Upper lobe of left lung (tissue), 6 donors: ENCODE data around the gene TSR2. TPM values are rescaled to one million over a fixed set of nuclear protein-coding genes. Genes with fewer than 3 reads are reported as not detected.
"Not testable (repeated sequence)": the region's sequence is repeated elsewhere in the genome, so short reads cannot be mapped to it uniquely, and the experiment has no call there.

Experiments
- ATAC-seq, 2 donors: fragments of 200-7000 bp; cut with Tn5 transposase; one replicate each; pipeline ENCODE4 v1.9.1; 2022; ENCODE audit warnings: mild to moderate bottlenecking in 2 of 2, moderate library complexity in 2 of 2; ENCODE audit not compliant: low FRiP score in 2 of 2
- DNase-seq, 2 donors: peaks; one replicate each; pipeline ENCODE4 v3.0.0-alpha.2; 2019 to 2020
- H3K27ac ChIP-seq, 4 donors: fragments of 200-600 bp; sonication (generic); one replicate each; pipeline ENCODE4 v1.5.1; 2016 to 2019
- H3K27me3 ChIP-seq, 4 donors: fragments of 200-600 bp; sonication (generic); one replicate each; pipeline ENCODE4 v1.5.1; 2017 to 2019
- H3K36me3 ChIP-seq, 4 donors: fragments of 200-600 bp; sonication (generic); one replicate each; pipeline ENCODE4 v1.5.1; 2016 to 2019
- H3K4me1 ChIP-seq, 4 donors: fragments of 200-600 bp; sonication (generic); one replicate each; pipeline ENCODE4 v1.5.1; 2018 to 2019
- H3K4me3 ChIP-seq, 4 donors: fragments of 200-600 bp; sonication (generic); one replicate each; pipeline ENCODE4 v1.5.1; 2017 to 2019; ENCODE audit warnings: mild to moderate bottlenecking in 2 of 4, moderate library complexity in 1 of 4
- H3K9me3 ChIP-seq, 4 donors: fragments of 200-600 bp; sonication (generic); one replicate each; pipeline ENCODE4 v1.5.1; 2018 to 2019
- EP300 ChIP-seq, 4 donors: sonication (generic); formaldehyde crosslinking; IDR thresholded peaks; one replicate each; pipeline ENCODE4 v1.5.1; 2017; ENCODE audit warnings: antibody characterized with exemption in 4 of 4, control low read depth in 2 of 4
- POLR2A ChIP-seq, 4 donors: fragments of 450-650 bp; IDR thresholded peaks; one replicate each; pipeline ENCODE4 v1.5.1; 2016 to 2017; ENCODE audit warnings: antibody characterized with exemption in 4 of 4, mild to moderate bottlenecking in 2 of 4
- POLR2AphosphoS5 ChIP-seq, 2 donors: sonication (generic); formaldehyde crosslinking; IDR thresholded peaks; one replicate each; pipeline ENCODE4 v1.5.1; 2017; ENCODE audit warnings: antibody characterized with exemption in 2 of 2
- WGBS, 2 donors: methylation state at CpG; one replicate each; pipeline ENCODE4 v1.1.5; 2017 to 2018; 5-methylcytosine and 5-hydroxymethylcytosine counted together
- total RNA-seq, 6 donors: library from RNA; depleted of rRNA in 4 of 6; stranded (reverse); fragments of >200 nt in 4 of 6; gene quantifications; one replicate each; pipeline versions ENCODE4 v1.1.0 to v1.2.1, GENCODE V29; 2016 to 2021
- TF ChIP-seq, protein P1 (sequence below), 6 experiments: fragments of 450-650 bp in 4 of 6; fragments of 200-600 bp in 2 of 6; sonication (generic) in 2 of 6; IDR thresholded peaks; one replicate each; pipeline ENCODE4 v1.5.1; 2016 to 2019; ENCODE audit warnings: antibody characterized with exemption in 6 of 6
- donor health status: DM: no; HTN: no; CAD: no; lungs with moderate emphysema.
- donor health status: DM: no; HTN: yes; CAD: no; lungs with severe emphysema.

Gene TSR2
- total RNA-seq, 6 donors from 2014 or later = 11.5 to 43.3 (median 24.3) TPM

DNA sequence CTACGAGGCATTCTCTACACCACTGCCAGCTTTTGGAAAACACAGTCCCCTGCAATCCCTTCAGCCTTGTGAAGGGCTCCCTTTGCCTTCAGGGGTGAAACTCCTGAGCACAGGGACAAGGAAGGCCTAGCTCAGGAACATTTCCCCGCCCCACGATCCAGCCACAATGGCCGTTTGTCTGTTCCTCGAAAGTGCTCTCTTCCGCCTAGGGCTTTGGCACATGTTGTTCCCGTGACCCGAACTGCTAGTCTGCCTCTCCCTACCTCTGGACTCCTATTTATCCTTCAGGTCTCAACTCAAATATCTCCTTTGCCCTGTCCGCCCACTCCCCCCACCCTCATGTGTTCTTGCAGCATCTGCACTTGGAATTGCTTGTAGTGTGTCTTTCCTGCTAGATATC lies 43.7 kb downstream of the TSR2 start:
- no peak for ATAC-seq
- H3K4me3 ChIP-seq = no peak overlapping the region
- no peaks in the 10 kb centered on the region for H3K36me3 ChIP-seq
- no peak for DNase-seq
- H3K9me3 ChIP-seq = no peaks in the 10 kb centered on the region
- no peaks in the 10 kb centered on the region for H3K27me3 ChIP-seq
- H3K4me1 ChIP-seq = peaks cover 0 to 4% (median 0%) of the 10 kb centered on the region in 4 donors
- H3K27ac ChIP-seq = peak overlapping the region in 2 of 4 donors; percentile 10 to 70
- 66 to 84% methylated on average over 9 of the region's 9 CpGs for WGBS, 2 donors
- TF ChIP-seq EP300 (IDR thresholded peaks at IDR 0.05) = no peak
- TF ChIP-seq POLR2A (IDR thresholded peaks at IDR 0.05) = no peak
- TF ChIP-seq, protein P1, sequence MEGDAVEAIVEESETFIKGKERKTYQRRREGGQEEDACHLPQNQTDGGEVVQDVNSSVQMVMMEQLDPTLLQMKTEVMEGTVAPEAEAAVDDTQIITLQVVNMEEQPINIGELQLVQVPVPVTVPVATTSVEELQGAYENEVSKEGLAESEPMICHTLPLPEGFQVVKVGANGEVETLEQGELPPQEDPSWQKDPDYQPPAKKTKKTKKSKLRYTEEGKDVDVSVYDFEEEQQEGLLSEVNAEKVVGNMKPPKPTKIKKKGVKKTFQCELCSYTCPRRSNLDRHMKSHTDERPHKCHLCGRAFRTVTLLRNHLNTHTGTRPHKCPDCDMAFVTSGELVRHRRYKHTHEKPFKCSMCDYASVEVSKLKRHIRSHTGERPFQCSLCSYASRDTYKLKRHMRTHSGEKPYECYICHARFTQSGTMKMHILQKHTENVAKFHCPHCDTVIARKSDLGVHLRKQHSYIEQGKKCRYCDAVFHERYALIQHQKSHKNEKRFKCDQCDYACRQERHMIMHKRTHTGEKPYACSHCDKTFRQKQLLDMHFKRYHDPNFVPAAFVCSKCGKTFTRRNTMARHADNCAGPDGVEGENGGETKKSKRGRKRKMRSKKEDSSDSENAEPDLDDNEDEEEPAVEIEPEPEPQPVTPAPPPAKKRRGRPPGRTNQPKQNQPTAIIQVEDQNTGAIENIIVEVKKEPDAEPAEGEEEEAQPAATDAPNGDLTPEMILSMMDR (IDR thresholded peaks at IDR 0.05) = no peak
- no peak for TF ChIP-seq POLR2AphosphoS5 (IDR thresholded peaks at IDR 0.05)

DNA sequence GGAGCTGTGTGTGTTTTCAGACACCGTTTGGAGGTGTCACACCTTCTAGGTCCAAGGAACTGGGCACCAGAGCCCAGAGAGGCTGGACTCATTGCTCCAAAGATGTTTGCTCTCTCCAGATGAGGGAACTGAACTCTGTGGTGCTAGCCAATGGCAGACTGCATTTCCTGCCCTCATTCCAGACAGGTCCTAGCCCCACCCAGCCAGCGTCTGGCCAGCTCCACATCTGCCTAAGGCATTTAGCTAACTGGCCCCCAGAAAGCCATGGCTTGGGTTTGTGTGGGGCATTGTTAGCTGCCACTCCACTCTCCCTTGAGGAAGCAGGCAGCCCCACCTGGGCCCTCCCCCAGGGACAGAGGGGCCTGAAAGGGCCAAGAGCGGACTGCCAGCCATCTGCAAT lies 44.5 kb downstream of the TSR2 start:
- no peak overlapping the region for H3K4me3 ChIP-seq
- peaks cover 0 to 4% (median 0%) of the 10 kb centered on the region in 4 donors for H3K4me1 ChIP-seq
- H3K27me3 ChIP-seq = no peaks in the 10 kb centered on the region
- no peak for TF ChIP-seq POLR2A (IDR thresholded peaks at IDR 0.05)
- no peak for TF ChIP-seq POLR2AphosphoS5 (IDR thresholded peaks at IDR 0.05)
- peak in 1 of 2 donors; percentile 64 for ATAC-seq
- WGBS, 2 donors = 53 to 100% methylated on average over 1 to 3 of the region's 3 CpGs
- DNase-seq = no peak
- H3K36me3 ChIP-seq = no peaks in the 10 kb centered on the region
- no peaks in the 10 kb centered on the region for H3K9me3 ChIP-seq
- H3K27ac ChIP-seq = peak overlapping the region in 1 of 4 donors; percentile 10

DNA sequence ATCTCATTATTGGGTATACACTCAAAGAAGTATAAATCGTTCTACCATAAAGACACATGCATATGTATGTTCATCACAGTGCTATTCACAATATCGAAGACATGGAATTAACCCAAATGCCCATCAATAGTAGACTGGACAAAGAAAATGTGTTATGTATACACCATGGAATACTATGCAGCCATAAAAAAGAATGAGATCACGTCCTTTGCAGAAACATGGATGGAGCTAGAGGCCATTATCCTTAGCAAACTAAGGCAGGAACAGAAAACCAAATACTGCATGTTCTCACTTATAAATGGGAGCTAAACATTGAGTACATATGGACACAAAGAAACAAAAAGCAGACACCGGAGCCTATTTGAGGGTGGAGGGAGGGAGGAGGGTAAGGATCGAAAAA lies 49.6 kb downstream of the TSR2 start:
- ATAC-seq, H3K9me3 ChIP-seq, H3K4me1 ChIP-seq, H3K27me3 ChIP-seq, H3K27ac ChIP-seq, H3K36me3 ChIP-seq, DNase-seq, H3K4me3 ChIP-seq: not testable (repeated sequence)
- WGBS, 2 donors = 83 to 93% methylated on average over 5 of the region's 5 CpGs

DNA sequence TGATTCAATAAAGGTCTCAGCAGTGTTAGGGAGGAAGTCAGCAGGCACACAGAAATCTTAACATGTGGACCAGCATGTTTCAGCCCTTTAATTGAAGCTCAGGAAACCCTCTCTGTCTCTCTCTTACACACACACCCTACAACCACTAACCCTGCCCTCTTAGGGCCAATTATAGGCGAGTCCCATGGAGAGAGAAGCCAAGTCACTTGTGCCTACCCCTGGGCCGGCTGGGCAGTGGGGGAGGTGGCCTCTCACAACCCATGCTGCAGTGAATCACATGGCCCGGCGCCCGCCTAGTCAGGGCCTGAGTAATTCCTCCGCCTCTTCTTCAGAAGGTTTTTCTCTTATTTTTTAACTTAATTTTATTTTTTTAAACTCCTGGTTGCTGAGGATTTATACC lies 52.1 kb downstream of the TSR2 start:
- peak in 1 of 2 donors; percentile 55 for ATAC-seq

DNA sequence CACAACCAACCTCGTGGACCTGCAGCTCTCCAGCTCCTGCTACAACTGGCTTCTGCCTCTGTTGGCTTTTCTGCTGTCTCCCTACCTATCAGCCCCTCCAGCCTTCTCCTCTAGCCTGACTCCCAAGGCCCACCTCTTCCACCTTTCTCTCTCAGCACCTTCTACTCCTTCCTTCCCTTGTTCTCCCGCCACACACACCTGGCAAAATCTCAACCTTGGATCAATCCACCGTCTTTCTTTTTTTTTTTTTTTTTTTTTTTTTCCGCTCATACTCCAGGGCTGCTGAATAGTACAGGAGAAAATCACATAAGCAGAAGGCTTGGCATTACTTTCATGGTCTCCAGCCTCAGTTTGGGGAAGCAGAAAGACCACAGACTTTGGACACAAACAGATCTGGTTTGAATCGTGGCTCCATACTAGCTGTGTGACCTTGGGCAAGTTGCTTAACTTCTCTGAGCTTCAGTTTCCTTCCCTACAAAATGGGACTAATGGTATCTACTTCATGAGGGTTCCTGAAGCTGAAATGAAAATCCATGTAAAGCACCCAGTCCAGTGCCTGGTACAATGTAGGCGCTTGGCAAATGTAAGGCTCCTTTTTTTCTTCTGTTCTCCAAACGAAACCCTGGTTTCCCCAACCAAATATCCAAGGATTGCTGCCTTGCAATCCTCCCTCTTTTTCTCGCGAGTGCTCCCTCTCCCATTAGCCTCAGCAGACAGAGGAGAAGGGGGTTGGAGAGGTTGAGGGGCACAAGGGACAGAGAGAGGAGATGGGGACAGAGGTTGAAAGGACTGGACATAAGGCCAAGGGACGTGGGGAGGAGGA lies 54.2 kb downstream of the TSR2 start:
- no peaks in the 10 kb centered on the region for H3K9me3 ChIP-seq
- H3K27ac ChIP-seq = peak overlapping the region in 3 of 4 donors; percentile 27 to 83 (median 35)
- peaks cover 0 to 5% (median 0%) of the 10 kb centered on the region in 4 donors for H3K4me1 ChIP-seq
- DNase-seq (no peak), ATAC-seq (no peak)
- H3K4me3 ChIP-seq = peak overlapping the region in 3 of 4 donors; percentile 58 to 67 (median 65)
- peaks cover 0 to 11% (median 0%) of the 10 kb centered on the region in 4 donors for H3K27me3 ChIP-seq
- TF ChIP-seq EP300 (IDR thresholded peaks at IDR 0.05) (no peak), POLR2AphosphoS5 (IDR thresholded peaks at IDR 0.05) (no peak), POLR2A (IDR thresholded peaks at IDR 0.05) (no peak)
- TF ChIP-seq, protein P1 (IDR thresholded peaks at IDR 0.05) = no peak
- 48 to 58% methylated on average over 9 to 10 of the region's 10 CpGs for WGBS, 2 donors
- no peaks in the 10 kb centered on the region for H3K36me3 ChIP-seq

More for the DNA sequence above, 52.1 kb downstream of the TSR2 start:
- no peaks in the 10 kb centered on the region for H3K36me3 ChIP-seq
- 59 to 63% methylated on average over 6 of the region's 6 CpGs for WGBS, 2 donors
- no peak overlapping the region for H3K4me3 ChIP-seq
- H3K27me3 ChIP-seq = peaks cover 0 to 11% (median 0%) of the 10 kb centered on the region in 4 donors
- H3K9me3 ChIP-seq = no peaks in the 10 kb centered on the region
- no peak for DNase-seq
- peaks cover 0 to 5% (median 0%) of the 10 kb centered on the region in 4 donors for H3K4me1 ChIP-seq
- H3K27ac ChIP-seq = no peak overlapping the region
- no peak for TF ChIP-seq POLR2AphosphoS5 (IDR thresholded peaks at IDR 0.05)
- TF ChIP-seq, protein P1 (IDR thresholded peaks at IDR 0.05) = no peak
- TF ChIP-seq EP300 (IDR thresholded peaks at IDR 0.05) = no peak
- no peak for TF ChIP-seq POLR2A (IDR thresholded peaks at IDR 0.05)

Other genes with a start within 250 kb of the TSR2 start
- 1 to 10 TPM in 2 of 6 donors, under 1 TPM in 4; 0.84 to 1.4 (median 0.90) TPM for gene WNK3, start 82.4 kb upstream of the TSR2 start, total RNA-seq
- 1 to 10 TPM; 1.0 to 4.1 (median 1.7) TPM for gene FGD1, start 55.8 kb downstream of the TSR2 start, total RNA-seq
- gene GNL3L, start 89.8 kb downstream of the TSR2 start, total RNA-seq = 10 to 100 TPM; 24.6 to 37.7 (median 29.3) TPM